K562 (cell line): ENCODE measurements around the gene NIN.

Experiments used
- E2F1 ChIP-seq: sonication (generic); formaldehyde crosslinking; IDR thresholded peaks from 2 replicates; pipeline ENCODE4 v1.8.1; 2023; ENCODE audit warnings: mild to moderate bottlenecking, missing genetic modification reagents, moderate library complexity
- HINFP ChIP-seq: fragments of 450-650 bp; conservative IDR thresholded peaks from 2 replicates; pipeline ENCODE4 v1.6.1; 2016; ENCODE audit warnings: missing genetic modification characterization, low read depth, mild to moderate bottlenecking, control low read depth, missing compliant biosample characterization
- ILK ChIP-seq: fragments of 450-650 bp; IDR thresholded peaks from 2 replicates; pipeline ENCODE4 v1.6.1; 2016; ENCODE audit warnings: missing genetic modification characterization, low read depth, mild to moderate bottlenecking, missing compliant biosample characterization, moderate library complexity, borderline replicate concordance
- NRF1 ChIP-seq, 2 experiments: fragments of 450-650 bp; IDR thresholded peaks in 1 of 2; conservative IDR thresholded peaks in 1 of 2; 2 replicates each; pipeline ENCODE4 v1.6.1; 2014; ENCODE audit warnings: mild to moderate bottlenecking in 2 of 2
- PHF21A ChIP-seq: fragments of 450-650 bp; IDR thresholded peaks from 2 replicates; pipeline ENCODE4 v1.6.1; 2017; ENCODE audit warnings: low read depth, borderline replicate concordance
- ZNF707 ChIP-seq: fragments of 250-450 bp; sonication (Bioruptor Pico); conservative IDR thresholded peaks from 2 replicates; pipeline ENCODE4 v1.8.0; 2022; ENCODE audit warnings: inconsistent platforms, mild to moderate bottlenecking, moderate library complexity
- TF ChIP-seq, protein P1 (sequence below), 3 experiments: IDR thresholded peaks in 2 of 3; conservative IDR thresholded peaks in 1 of 3; 2 replicates each; pipeline ENCODE4 v1.5.1; 2011 to 2012; ENCODE audit warnings: low read length in 3 of 3, mild to moderate bottlenecking in 3 of 3, control low read depth in 2 of 3, improper control_type of control experiment in 1 of 3, inconsistent platforms in 1 of 3, low read depth in 1 of 3, mixed read lengths in 1 of 3, moderate library complexity in 1 of 3; ENCODE audit not compliant: insufficient read depth in 2 of 3

DNA sequence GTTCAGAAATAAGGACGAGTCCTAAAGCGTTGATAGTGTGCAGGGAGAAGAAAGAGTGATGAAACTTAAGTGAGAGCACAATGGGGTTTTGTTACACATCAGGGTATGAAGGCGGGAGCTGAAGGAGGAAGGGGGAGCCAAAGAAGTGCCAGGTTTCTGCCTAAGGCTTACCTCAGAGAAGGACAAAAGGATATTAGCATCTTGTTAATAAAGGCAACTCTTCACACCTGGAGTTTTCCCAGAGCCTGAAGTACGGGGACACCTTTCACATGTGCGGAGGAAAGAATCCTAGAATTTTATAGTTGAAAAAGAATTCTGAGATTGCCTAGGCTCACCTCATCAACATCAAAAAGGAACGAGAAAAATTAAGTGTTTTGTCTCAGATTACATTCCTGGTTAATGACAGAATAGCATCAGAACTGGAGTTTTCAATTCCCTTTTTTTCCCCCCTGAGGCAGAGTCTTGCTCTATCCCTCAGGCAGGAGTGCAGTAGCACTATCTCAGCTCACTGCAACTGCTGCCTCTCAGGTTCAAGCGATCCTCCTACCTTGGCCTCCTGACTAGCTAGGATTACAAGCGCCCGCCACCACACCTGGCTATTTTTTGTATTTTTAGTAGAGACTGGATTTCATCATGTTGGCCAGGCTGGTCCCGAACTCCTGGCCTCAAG lies 160.6 kb downstream of the NIN start:
- no peak for TF ChIP-seq ZNF707
- TF ChIP-seq, protein P1, sequence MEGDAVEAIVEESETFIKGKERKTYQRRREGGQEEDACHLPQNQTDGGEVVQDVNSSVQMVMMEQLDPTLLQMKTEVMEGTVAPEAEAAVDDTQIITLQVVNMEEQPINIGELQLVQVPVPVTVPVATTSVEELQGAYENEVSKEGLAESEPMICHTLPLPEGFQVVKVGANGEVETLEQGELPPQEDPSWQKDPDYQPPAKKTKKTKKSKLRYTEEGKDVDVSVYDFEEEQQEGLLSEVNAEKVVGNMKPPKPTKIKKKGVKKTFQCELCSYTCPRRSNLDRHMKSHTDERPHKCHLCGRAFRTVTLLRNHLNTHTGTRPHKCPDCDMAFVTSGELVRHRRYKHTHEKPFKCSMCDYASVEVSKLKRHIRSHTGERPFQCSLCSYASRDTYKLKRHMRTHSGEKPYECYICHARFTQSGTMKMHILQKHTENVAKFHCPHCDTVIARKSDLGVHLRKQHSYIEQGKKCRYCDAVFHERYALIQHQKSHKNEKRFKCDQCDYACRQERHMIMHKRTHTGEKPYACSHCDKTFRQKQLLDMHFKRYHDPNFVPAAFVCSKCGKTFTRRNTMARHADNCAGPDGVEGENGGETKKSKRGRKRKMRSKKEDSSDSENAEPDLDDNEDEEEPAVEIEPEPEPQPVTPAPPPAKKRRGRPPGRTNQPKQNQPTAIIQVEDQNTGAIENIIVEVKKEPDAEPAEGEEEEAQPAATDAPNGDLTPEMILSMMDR (IDR thresholded peaks at IDR 0.05 in 2 of 3, conservative IDR thresholded peaks at IDR 0.05 in 1 of 3; ENCODE audit: insufficient read depth in 2 of 3, low read depth in 1 of 3, low read length in 3 of 3) = no peak
- no peak for TF ChIP-seq E2F1 (CRISPR knock-in tag)
- TF ChIP-seq PHF21A = no peak
- no peak for TF ChIP-seq NRF1 (conservative IDR thresholded peaks at IDR 0.05 in 1 of 2, IDR thresholded peaks at IDR 0.05 in 1 of 2)
- TF ChIP-seq ILK (tag) = no peak
- TF ChIP-seq HINFP (tag) = no peak
